Measurements from ENCODE around the gene ZNF124. TPM values are rescaled to one million over a fixed set of nuclear protein-coding genes. Genes with fewer than 3 reads are reported as not detected.
A peak's percentile ranks its signal among the peaks of the same experiment; 100 is the strongest.

Gene ZNF124
- total and polyA plus RNA-seq, 2 of the 8 experiments (the other 6 are each of a cell fraction or from before 2014, with no cell fraction given): 4.6 to 39.9 TPM

GRCh38 chr1:247114351-247115140 lies 57.3 kb downstream of the ZNF124 start:
- peaks cover 0 to 4% (median 1%) of the 10 kb centered on the region in 4 experiments; a peak in 4 of 7 replicates for H3K4me1 ChIP-seq (replicated peaks in 1 of 4; ENCODE audit: control insufficient read depth in 3 of 4, insufficient read depth in 4 of 4, low read length in 3 of 4)
- H4K20me1 ChIP-seq (replicated peaks in 1 of 2; ENCODE audit: control insufficient read depth in 1 of 2, insufficient read depth in 2 of 2, low read length in 2 of 2): peaks cover 0 to 3% of the 10 kb centered on the region in 2 experiments
- H2BK15ac ChIP-seq (ENCODE audit: low read length): no peak overlapping the region
- H3K4ac ChIP-seq (replicated peaks; ENCODE audit: insufficient read length, low read depth, low read length): no peak overlapping the region
- H3K4me3 ChIP-seq (ENCODE audit: extremely low read depth in 1 of 4, insufficient read depth in 2 of 4, low read depth in 3 of 4, low read length in 4 of 4): no peak overlapping the region
- no peaks in the 10 kb centered on the region for H3K79me2 ChIP-seq (ENCODE audit: control insufficient read depth in 1 of 2, insufficient read depth in 2 of 2, low read length in 2 of 2)
- no peak overlapping the region for H4K8ac ChIP-seq (ENCODE audit: extremely low read depth, insufficient read depth, low read length)
- no peak overlapping the region for H3K9ac ChIP-seq (replicated peaks in 1 of 4; ENCODE audit: extremely low read depth in 1 of 4, low read depth in 3 of 4, low read length in 3 of 4)
- FAIRE-seq (no peak), DNase-seq (ENCODE audit: low read depth in 1 of 2, low spot score in 2 of 2) (no peak)
- peaks cover 16% of the 10 kb centered on the region; the same call in 1 of the 2 replicates for H3K23me2 ChIP-seq (ENCODE audit: low read depth, low read length)
- H4K91ac ChIP-seq (replicated peaks; ENCODE audit: insufficient read length, low read length): no peak overlapping the region
- H2BK120ac ChIP-seq (replicated peaks; ENCODE audit: low read depth, low read length): no peak overlapping the region
- no peak overlapping the region for H3K23ac ChIP-seq (ENCODE audit: insufficient read length)
- H3K36me3 ChIP-seq (ENCODE audit: control insufficient read depth in 2 of 4, insufficient read depth in 4 of 4, low read length in 3 of 4): no peaks in the 10 kb centered on the region
- POLR2A ChIA-PET (ENCODE audit: partially characterized antibody): interaction anchor here (1.0 kb wide), 1 partner anchor 56 kb away, joined by 3 read pairs; no protein-coding TSS in a partner anchor
- H3K27me3 ChIP-seq (replicated peaks in 1 of 4; ENCODE audit: control insufficient read depth in 3 of 4, extremely low read depth in 1 of 4, insufficient read depth in 3 of 4, low read length in 3 of 4): peaks cover 2 to 32% (median 15%) of the 10 kb centered on the region in 4 experiments
- no peak overlapping the region for H2AFZ ChIP-seq (ENCODE audit: low read length)
- H3K18ac ChIP-seq (ENCODE audit: extremely low read depth, low read length): no peak overlapping the region
- H3K4me2 ChIP-seq (ENCODE audit: insufficient read depth in 1 of 2, low read depth in 2 of 2, low read length in 2 of 2): no peak overlapping the region
- H3K14ac ChIP-seq (ENCODE audit: insufficient read length): no peak overlapping the region
- no peaks in the 10 kb centered on the region for H3K79me1 ChIP-seq (ENCODE audit: low read depth, low read length)
- H3K27ac ChIP-seq (ENCODE audit: low read depth, low read length): no peak overlapping the region
- H4K5ac ChIP-seq (ENCODE audit: insufficient read length, low read depth, low read length): no peak overlapping the region
- H3K56ac ChIP-seq (replicated peaks; ENCODE audit: insufficient read length, low read depth, low read length): no peak overlapping the region
- CTCF ChIA-PET (ENCODE audit: partially characterized antibody): interaction anchor here (0.6 kb wide), 1 partner anchor 1199 kb away, joined by 5 read pairs; no protein-coding TSS in a partner anchor
- no peak overlapping the region for H2AK5ac ChIP-seq (ENCODE audit: low read depth, low read length)
- WGBS, 2 experiments (ENCODE audit: extremely low coverage in 1 of 2, insufficient coverage in 1 of 2, insufficient read length in 1 of 2, insufficient replicate concordance in 2 of 2, low coverage in 1 of 2, low lambda C conversion rate in 2 of 2, missing lambda C conversion rate in 1 of 2): 89% methylated on average over 13 of the region's 13 CpGs; no CpG with 5 or more reads in 1 of the 2 experiments
- no peak overlapping the region for H2BK20ac ChIP-seq (ENCODE audit: low read length)
- no peak overlapping the region for H2BK5ac ChIP-seq (ENCODE audit: low read depth, low read length)
- no peaks in the 10 kb centered on the region for H3K9me3 ChIP-seq (ENCODE audit: insufficient read depth in 2 of 2, low read depth in 1 of 2, low read length in 1 of 2)
- peak overlapping the region; percentile 33; the same call in 1 of the 2 replicates for H2BK12ac ChIP-seq (ENCODE audit: low read depth, low read length)
- TF ChIP-seq CBX8 (IDR thresholded peaks at IDR 0.05; ENCODE audit: borderline replicate concordance, low read depth, low read length): no peak
- TF ChIP-seq HDAC2 (IDR thresholded peaks at IDR 0.05; ENCODE audit: borderline replicate concordance in 1 of 2, low read depth in 2 of 2, low read length in 2 of 2): no peak
